Kidney tubule cell (primary cell): Measurements from ENCODE around the gene KRT77.
A peak's percentile ranks its signal among the peaks of the same experiment; 100 is the strongest.

ENCODE experiments used
- DNase-seq: peaks from one replicate; pipeline ENCODE4 v3.0.0-alpha.2; 2018; ENCODE audit warnings: low spot score

KRT77 gene

DNA sequence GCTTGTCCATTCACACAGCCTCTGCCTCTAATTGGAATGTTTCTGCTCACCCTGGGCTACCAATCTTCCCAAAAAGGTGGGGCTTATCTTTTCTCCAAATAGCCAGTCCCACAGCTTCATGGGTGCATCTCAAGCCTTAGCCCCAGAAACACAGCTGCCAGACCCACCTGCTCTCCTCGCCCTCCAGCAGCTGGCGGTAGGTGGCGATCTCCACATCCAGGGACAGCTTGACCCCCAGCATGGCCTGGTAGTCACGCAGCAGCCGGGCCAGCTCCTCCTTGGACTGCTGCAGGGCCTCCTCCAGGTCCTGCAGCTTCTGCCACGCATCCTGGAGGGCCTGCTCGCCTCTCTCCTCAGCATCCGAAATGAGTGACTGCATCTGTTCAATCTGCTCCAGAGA lies 11.1 kb downstream of the KRT77 start:
- no peak for DNase-seq

- DNase-seq, result no peak
Observed at GRCh38 chr12:52691841-52692150, 11.5 kb downstream of the KRT77 start.

DNA sequence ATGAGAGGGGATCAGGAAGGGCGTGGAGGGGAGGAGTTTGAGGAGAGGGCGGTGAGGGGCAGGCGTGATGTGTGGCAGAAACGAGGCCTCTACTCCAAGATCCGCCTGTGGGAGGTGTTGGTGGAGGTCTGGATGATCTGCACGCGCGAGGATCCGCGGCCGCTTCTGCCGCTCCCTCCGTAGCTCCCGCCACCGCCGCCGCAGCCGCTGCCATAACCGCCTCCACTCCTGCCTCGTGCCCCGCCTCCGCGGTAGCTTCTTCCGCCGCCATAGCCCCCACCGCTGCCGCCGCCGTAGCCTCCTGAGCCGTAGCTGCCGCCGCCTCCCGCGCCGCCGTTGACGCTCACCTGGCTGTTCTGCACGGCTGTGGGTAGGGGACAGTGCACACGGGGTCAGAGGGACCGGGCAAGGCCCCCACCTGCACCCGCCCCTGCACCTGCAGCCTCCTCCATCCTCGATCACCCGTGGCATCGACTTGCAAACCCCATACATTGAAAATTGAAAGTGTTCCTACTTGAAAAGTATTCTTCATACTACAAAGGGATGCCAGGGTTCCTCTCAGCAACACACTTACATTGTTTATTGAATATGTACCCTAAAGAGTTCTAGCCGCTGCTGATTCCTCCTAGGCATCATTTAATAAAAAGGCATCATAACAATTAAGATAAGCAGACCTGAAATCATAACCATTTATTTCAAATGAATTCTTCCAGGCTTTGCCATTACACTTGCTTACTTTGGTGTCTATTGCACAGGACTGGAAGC lies 12.1 kb downstream of the KRT77 start:
- DNase-seq, result no peak

- no peak for DNase-seq
Observed at GRCh38 chr12:52690351-52691075, 12.8 kb downstream of the KRT77 start.

DNA sequence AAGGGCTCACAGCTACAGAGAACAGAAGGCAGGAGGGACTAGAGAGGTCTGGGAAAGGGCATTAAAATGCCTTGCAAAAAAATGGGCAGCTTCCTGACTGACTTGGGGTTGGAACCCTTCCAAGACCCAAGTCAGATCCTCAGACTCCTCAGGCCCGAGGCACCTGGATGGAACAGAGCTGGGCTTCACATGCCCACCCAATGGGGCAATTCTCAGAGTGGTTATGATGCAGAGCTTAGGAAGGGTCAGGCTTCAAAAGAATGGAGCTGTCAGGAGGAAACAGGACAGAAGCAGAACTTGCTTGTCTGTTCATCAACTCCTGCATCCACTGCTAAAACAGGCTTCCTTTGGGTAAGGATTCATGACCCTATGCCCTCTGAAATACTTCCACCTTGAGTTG lies 13.4 kb downstream of the KRT77 start:
- DNase-seq, result no peak

- no peak for DNase-seq
Observed at GRCh38 chr12:52689239-52689638, 14.1 kb downstream of the KRT77 start.

DNA sequence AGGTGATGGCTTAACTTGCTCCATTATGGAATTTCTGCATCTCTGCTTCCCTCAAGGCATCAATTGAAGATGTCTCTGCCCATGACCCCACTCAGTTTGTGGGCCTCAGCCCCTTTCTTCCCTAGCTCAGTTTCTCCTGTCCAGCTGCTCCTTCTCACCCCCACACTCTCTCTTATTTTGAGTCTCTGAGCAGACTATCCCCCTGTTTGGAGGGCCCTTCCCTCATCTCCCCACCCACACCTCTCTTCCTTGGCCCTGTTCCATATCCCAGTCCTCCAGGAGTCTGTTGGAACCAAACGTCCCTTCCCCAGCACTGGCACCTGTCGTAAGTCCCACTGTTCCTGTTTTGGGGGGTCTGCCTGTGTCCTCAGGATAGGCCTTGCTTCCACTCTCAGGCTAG lies 14.8 kb downstream of the KRT77 start:
- DNase-seq, result no peak

DNA sequence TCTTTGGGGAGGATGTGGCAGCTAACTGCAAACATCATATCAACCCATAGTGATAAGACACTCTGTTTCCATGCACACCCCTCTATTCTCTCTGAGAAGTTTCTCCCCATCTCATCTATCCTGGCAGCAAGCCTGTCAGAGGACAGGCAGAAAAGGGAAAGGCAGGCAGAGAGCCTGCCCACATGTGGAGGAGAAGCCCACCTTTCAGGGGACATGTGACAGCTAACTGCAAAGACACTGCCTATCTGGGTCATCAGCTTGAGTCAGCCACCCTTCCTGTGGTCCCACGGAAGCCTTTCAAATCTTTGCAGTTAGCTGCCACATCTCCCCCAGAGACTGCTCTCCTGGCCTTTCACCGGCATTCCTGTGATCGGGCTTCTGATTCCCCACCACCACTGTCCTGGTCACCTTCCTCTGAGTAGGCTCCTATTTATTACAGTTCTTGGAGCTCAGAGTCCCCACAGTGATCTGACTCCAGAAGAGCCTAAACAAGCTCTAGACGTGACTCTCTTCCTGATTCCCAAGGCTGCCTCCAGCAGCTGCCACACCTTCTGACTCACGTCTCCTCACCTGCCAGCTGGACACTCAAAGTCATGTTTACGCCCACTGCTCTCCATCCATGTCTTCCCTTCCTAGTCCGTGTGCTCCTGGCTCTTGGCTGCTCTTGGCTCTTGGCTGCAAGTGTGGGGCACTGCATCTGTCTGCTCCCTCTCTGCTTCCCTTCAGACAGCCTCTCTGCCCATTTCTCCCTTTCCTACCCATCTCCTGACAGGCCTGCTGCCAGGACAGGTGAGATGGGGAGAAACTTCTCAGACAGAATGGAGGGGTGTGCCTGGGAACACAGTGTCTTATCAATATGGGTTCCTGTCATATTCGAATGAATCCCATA lies 15.6 kb downstream of the KRT77 start:
- DNase-seq, result peak; percentile 56

GRCh38 chr12:52686756-52687487 lies 16.4 kb downstream of the KRT77 start:
- DNase-seq, result no peak

DNA sequence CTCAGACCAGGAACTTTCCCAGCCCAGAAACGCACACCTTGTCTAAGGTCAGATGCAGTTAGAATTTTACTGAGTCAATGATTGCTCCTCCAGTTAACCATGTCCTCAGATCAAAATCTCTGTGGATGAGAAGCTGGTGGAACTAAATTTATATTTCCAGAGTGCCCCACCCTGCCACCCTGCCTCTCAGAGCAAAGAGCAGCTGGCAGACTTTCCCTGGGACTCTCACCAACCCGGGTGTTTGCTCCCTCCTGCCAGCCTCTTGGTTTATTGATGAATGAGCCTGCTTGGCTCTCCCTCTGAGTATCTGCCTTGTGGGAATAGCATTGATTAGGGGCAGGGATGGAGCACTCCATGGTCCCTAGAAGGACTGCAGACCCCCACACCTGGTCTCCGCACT lies 17.3 kb downstream of the KRT77 start:
- DNase-seq, result no peak

- DNase-seq, result no peak
Observed at GRCh38 chr12:52685406-52685890, 17.9 kb downstream of the KRT77 start.

DNA sequence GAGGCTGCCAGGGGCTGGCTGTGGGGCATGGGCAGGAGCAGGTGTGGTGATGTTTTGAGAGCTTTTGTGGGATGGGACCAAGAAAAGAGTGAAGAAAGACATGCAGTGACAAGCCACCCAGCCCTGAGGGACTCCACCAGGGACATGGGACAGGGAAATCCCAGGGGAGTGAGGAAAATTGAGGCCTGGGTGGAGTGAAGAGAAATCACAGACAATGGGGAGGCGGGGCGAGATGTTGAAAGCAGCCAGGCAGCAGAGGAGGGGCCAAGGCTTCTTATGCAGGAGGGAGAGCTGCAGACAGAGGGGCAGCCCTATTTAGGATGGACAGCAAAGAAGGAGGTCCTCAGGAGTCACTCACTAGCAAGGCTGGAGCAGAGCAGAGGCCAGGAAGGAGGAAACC lies 18.9 kb downstream of the KRT77 start:
- DNase-seq, result no peak

GRCh38 chr12:52683575-52684300 lies 19.6 kb downstream of the KRT77 start:
- no peak for DNase-seq

GRCh38 chr12:52682938-52683574 lies 20.3 kb downstream of the KRT77 start:
- DNase-seq, result no peak

GRCh38 chr12:52682381-52682660 lies 21.0 kb downstream of the KRT77 start:
- DNase-seq, result no peak

- no peak for DNase-seq
Observed at GRCh38 chr12:52681526-52682380, 21.6 kb downstream of the KRT77 start.

- DNase-seq, result no peak
Observed at GRCh38 chr12:52680363-52680762, 23.0 kb downstream of the KRT77 start, which contains the start of gene KRT1. KRT1 (minus strand) TSS chr12:52680407; CDS start chr12:52680348, 59 bp downstream.

DNA sequence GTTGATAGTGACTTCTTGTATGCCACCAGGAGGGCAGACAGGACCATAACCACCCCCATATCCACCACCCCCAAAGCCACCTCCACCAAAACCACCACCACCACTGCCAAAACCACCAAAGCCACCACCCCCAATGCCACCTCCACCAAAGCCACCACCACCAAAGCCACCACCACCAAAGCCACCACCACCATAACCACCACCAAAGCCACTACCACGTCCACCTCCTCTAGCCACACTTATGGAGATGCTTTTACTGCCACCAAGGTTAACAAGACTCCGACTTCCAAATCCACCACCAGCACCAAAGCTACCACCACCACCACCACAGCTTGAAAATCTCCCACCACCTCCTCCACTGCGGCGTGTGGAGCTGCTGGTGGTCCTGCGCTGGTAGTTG lies 23.4 kb downstream of the KRT77 start:
- no peak for DNase-seq

GRCh38 chr12:52677671-52678070 lies 25.7 kb downstream of the KRT77 start:
- DNase-seq, result no peak

DNA sequence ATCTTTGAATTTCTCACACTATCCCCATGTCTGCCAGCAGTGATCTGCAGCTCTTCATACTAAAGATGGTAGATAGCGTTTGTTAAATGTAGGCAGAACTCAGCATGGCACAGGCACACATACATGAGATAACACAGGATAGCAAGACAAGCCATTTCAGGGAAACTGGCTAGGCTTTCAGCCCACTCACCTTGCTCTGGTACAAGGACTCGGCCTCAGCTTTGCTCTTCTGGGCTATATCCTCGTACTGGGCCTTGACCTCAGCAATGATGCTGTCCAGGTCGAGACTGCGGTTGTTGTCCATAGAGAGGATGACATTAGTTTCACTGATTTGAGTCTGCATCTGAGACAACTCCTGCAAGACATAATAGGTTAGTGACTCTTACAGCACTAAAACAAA lies 26.2 kb downstream of the KRT77 start:
- DNase-seq, result no peak
